HFF-Myc (cell line): ENCODE data around the gene GLCCI1.

Source experiments
- DNase-seq: peaks from one replicate; pipeline ENCODE4 v3.0.0-alpha.2; 2011; ENCODE audit warnings: low read depth; ENCODE audit errors: extremely low read depth
- H3K4me3 ChIP-seq: replicated peaks from 2 replicates; pipeline ENCODE4 v1.5.1; 2011; ENCODE audit warnings: low read depth, mild to moderate bottlenecking, control low read depth, low read length
- CTCF ChIP-seq: IDR thresholded peaks from 2 replicates; pipeline ENCODE4 v1.5.1; 2012; ENCODE audit warnings: mild to moderate bottlenecking, low read depth, low read length, control low read depth; ENCODE audit errors: missing control alignments

The GLCCI1 gene

GRCh38 chr7:8112685-8113084 is 144.1 kb downstream of the GLCCI1 start:
- no peak for DNase-seq
- H3K4me3 ChIP-seq = no peak overlapping the region
- no peak for TF ChIP-seq CTCF

- DNase-seq = no peak
- TF ChIP-seq CTCF = no peak
- H3K4me3 ChIP-seq = no peak overlapping the region
These were observed 144.6 kb downstream of the GLCCI1 start for GRCh38 chr7:8113184-8113583.

GRCh38 chr7:8114175-8114574 is 145.6 kb downstream of the GLCCI1 start:
- no peak for DNase-seq
- no peak for TF ChIP-seq CTCF
- no peak overlapping the region for H3K4me3 ChIP-seq

GRCh38 chr7:8115547-8116402 is 147.2 kb downstream of the GLCCI1 start:
- no peak for DNase-seq
- no peak overlapping the region for H3K4me3 ChIP-seq
- no peak for TF ChIP-seq CTCF

- TF ChIP-seq CTCF = no peak
- no peak for DNase-seq
- H3K4me3 ChIP-seq = no peak overlapping the region
These were observed 148.6 kb downstream of the GLCCI1 start for GRCh38 chr7:8117195-8117594.

- DNase-seq = no peak
- no peak overlapping the region for H3K4me3 ChIP-seq
- TF ChIP-seq CTCF = no peak
These were observed 150.7 kb downstream of the GLCCI1 start for GRCh38 chr7:8119262-8119661.

GRCh38 chr7:8120390-8121058 is 151.9 kb downstream of the GLCCI1 start:
- DNase-seq = no peak
- H3K4me3 ChIP-seq = no peak overlapping the region
- no peak for TF ChIP-seq CTCF
